ENCODE results near the gene FNDC10.

The FNDC10 gene

DNA sequence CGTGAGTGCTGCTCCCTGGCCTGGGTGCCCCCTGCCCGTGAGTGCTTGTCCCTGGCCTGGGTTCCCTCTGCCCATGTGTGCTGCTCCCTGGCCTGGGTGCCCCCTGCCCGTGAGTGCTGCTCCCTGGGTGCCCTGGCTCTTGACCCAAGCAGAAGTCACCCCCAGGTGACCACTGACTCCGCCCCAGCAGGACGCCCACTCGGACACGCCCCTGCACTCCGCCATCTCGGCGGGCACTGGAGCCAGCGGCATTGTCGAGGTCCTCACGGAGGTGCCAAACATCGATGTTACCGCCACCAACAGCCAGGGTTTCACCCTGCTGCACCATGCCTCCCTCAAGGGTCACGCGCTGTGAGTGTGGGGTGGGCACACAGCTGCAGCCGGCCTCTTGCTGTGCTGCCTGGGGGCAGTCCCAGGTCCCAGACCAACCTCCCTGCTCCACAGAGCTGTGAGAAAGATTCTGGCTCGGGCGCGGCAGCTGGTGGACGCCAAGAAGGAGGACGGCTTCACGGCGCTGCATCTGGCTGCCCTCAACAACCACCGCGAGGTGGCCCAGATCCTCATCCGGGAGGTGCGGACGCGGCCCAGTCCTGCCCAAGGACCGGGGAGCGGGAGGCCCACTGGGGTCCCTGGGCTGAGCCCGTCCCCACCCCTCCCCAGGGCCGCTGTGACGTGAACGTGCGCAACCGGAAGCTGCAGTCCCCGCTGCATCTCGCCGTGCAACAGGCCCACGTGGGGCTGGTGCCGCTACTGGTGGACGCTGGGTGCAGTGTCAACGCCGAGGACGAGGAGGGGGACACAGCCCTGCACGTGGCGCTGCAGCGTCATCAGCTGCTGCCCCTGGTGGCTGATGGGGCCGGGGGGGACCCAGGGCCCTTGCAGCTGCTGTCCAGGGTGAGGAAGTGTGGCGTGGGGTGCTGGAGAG lies 28.2 kb upstream of the FNDC10 start:
- DNase-seq (ENCODE audit: low spot score) = no peak

DNA sequence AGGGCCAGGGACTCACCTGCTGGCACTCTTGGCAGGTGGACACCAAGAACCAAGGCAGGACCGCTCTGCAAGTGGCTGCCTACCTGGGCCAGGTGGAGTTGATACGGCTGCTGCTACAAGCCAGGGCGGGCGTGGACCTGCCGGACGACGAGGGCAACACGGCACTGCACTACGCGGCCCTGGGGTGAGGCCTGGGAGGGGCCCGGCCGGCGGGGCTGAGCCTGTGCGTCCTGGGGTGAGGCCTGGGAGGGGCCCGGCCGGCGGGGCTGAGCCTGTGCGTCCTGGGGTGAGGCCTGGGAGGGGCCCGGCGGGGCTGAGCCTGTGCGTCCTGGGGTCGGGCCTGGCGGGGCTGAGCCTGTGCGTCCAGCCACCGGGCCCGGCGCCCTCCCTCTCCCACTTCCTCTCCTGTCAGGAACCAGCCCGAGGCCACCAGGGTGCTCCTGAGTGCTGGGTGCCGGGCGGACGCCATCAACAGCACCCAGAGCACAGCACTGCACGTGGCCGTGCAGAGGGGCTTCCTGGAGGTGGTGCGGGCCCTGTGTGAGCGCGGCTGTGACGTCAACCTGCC lies 27.4 kb upstream of the FNDC10 start:
- no peak for DNase-seq (ENCODE audit: low spot score)

DNA sequence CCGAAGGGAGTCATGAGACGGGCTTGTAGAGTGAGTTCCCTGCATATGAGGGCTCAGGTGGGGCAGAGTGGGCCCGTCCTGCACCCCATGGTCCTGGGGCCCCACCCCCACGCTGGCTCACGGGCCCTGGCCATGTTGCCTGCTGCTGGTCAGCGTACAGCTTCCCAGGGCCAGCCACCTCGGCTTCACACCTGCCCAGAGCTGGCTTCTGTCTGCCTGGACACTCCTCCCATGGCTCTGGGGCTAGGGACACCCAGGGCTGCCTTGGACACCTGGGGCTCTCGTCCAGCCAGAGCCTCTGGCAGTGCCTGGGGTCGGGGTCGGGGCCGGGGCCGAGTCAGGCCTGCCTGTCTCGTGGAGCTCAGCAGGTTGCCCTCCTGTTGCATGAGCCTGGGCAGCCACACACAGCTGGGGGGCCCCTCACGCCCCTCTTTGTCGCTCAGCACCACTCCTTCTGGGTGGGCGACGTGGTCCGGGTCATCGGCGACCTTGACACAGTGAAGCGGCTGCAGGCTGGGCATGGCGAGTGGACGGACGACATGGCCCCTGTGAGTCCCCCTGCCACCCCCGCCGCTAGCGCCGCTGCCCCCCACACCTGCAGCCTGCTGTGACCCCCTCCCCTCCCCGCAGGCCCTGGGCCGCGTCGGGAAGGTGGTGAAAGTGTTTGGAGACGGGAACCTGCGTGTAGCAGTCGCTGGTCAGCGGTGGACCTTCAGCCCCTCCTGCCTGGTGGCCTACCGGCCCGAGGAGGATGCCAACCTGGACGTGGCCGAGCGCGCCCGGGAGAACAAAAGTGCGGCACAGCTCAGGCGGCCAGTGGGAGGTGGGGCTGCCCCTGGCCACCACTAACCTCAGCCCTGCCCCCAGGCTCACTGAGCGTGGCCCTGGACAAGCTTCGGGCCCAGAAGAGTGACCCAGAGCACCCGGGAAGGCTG lies 26.5 kb upstream of the FNDC10 start:
- no peak for DNase-seq (ENCODE audit: low spot score)

DNA sequence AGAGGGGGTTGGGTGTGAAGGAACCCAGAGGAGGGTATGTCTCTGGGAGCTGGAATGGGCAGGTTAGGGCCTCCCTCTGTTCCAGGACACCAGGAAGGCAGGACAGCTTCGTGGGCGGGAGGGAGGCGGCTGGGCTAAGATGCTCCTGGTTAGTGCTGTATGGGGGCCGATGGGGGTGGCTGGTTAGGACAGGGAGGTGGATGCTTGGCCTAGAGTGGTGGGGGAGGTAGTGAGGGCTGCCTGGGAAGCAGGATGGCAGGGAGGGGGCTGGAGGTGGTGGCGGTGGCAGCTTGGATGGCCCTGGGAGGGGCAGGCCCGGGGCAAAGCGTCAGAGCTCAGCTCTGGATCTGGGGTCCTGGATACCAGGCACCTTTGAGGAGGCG lies 25.9 kb upstream of the FNDC10 start:
- DNase-seq (ENCODE audit: low spot score) = no peak

DNA sequence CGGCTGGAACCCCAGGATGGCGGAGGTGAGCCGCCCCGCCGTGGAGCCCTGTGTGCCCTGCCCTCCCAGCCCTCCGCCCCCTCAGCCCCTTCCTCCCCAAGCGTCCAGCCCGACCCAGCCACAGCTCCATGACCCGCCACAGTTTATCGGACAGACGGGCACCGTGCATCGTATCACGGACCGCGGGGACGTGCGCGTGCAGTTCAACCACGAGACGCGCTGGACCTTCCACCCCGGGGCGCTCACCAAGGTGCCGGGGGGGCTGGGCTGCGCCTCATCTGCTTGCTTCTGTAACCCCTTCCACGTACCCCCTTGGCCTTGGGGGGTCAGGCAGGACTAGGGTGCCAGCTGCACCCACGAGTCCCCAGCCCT lies 25.5 kb upstream of the FNDC10 start:
- no peak for DNase-seq (ENCODE audit: low spot score)

DNA sequence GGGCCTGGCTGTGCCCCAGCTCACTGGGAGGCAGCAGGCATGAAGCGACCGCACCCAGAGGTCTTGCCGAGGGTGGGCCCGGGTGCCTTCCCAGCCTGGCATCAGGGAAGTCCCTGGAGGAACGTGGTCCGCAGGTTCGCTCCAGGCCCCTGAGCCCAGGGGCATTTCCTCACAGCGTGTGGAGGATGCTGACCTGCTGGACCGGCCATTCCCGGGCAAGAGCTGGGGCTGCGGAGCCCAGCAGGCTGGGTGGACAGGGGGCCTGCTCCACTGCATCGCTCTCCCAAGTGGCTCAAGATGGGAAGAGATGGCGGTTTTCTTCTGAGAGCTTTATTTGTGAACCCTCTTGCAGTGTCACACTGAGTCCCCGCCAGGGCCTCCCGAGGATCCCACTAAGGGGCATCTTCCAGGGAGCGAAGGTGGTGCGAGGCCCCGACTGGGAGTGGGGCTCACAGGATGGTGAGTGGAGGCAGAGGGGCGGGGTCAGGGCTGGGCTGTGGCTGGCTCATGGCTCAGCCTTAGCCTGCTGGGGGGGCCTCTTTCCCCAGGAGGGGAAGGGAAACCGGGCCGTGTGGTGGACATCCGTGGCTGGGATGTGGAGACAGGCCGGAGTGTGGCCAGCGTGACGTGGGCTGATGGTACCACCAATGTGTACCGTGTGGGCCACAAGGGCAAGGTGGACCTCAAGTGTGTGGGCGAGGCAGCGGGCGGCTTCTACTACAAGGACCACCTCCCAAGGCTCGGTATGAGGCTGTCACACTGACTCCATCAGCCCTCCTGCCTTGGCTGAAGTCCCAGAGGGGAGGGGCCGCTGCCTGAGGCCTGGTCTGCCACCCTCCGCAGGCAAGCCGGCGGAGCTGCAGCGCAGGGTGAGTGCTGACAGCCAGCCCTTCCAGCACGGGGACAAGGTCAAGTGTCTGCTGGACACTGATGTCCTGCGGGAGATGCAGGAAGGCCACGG lies 24.8 kb upstream of the FNDC10 start:
- no peak for DNase-seq (ENCODE audit: low spot score)

DNA sequence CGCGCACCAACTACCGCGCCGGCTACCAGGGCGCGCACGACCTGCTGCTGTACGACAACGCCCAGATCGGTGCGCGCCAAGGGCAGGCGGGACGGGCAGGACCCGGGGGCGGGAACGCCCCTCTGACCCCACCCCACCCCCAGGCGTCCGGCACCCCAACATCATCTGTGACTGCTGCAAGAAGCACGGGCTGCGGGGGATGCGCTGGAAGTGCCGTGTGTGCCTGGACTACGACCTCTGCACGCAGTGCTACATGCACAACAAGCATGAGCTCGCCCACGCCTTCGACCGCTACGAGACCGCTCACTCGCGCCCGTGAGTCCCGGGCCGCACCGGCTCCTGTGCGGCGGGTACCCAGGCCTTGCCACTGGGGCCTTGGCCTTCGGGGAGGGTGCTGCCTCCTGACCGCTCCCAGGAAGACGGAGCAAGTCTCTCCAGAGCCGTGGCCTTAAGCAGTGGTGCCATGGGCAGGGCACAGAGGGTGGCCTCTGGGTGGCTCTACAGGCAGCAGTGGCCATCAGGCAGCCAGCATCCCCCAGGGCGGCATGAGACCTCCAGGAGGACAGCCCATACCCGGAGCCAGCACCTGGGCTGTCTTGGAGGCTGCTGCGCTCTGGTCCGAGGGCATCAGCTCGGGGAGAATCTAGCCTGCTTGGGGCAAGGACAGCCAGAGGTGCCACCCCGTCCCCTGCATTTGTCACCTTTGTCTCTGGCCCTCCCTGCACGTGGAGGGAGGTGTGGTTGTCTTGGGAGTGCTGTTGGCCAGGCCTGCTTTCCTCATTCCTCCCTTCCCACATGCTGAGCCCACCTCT lies 23.9 kb upstream of the FNDC10 start:
- DNase-seq (ENCODE audit: low spot score) = no peak

DNA sequence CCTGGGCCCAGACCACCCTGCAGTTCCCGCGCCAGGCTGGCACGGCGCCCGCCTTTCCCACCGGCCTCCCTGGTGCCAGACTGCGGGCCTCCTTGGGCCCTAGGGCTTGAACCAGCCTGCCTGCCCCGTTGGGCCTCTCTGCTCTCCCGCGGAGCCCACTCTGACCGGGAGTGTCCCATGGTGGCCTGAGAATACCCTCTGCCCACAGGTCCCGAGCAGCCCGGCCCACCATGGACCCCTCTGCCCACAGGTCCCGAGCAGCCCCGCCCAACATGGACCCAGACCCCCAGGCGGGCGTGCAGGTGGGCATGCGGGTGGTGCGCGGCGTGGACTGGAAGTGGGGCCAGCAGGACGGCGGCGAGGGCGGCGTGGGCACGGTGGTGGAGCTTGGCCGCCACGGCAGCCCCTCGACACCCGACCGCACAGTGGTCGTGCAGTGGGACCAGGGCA lies 23.3 kb upstream of the FNDC10 start:
- no peak for DNase-seq (ENCODE audit: low spot score)

DNA sequence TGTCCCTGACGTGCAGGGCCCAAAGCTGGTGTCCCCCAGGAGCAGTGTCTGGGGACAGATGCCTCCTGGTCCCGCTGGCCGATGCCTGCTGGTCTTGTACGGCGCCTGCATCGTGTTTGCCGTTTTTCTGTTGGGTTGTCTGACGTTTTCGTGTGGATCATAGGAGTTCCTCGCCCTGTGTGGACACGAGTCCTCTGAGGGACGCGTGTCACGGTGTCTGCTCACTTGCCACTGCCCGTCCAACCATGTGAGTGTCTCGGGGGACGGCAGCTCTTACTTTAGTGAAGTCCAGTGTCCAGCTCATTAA lies 22.8 kb upstream of the FNDC10 start:
- no peak for DNase-seq (ENCODE audit: low spot score)

DNA sequence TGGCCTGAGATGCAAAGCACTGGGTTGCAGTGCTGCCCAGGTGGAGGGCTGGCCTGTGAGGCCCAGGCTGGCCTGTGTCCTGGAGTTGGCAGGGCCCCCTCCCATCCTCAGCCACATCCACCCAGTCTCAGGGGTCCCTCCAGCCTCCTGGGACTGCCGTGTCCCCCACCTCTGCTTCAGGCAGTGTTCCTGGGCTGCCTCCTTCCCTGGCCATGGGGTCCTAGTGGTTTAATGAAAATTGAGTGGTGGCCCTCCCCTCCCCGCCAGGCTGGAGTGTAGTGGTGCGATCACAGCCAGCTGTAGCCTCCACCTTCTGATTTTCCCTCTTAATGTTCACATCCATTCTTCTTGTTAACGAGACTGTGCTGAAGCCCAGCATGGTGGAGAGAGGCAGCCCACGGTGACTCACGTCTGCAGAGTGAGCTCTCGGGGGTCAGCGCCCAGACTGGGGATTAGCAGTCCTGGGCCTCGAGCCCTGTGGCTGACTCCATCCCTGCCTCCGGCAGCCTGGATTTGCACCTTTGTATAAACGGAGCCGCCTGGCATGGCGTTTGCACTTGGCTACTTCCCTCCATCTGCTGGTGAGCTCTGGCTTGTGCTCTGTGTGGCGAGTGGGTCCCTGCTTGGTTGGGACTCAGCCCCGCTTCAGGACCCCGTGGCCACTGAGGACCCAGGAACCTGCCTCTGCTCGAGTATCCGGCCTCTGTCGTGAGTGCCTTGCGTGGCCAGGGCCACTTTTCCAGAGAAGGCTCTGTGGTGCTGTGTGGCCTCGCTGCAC lies 22.3 kb upstream of the FNDC10 start:
- no peak for DNase-seq (ENCODE audit: low spot score)

DNA sequence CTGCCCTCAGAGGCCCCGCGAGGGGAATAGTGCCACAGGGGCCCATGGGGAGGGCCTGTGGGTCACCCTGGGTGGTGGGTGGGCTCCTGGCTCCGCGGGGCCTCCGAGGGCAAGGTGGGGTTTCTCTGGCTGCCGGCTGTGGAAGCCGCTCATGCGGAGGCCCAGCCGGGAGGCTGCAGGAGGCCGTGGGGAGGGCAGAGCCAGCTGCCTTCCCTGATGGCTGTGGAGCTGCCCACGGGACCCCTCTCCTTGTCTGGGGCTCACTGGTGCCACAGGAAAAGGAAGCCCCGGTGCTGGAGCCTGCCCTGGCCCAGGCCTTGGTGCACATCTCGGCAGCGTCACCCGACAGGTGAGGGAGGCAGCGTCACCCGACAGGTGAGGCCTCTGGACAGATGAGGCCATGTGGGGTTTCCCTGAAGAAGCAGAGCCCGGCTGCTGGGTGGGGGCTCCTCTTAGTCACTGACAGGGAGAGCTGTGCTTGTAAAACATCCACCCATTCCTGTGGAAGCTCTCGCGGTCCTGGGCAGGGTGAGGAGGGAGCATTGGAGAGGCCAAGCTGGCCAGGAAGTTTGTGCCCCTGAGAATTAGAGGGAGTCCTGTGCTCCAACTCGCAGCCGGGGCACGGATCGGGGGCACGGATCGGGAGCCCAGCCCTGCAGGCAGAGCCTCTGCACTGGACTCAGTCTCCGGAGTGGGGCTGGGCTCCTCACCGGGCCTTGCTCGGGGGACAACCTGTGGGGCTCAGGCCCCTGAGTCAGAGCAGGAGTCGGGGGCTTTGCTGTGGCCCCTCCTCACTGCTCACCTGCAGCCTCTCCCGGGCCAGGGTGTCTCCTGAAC lies 21.5 kb upstream of the FNDC10 start:
- no peak for DNase-seq (ENCODE audit: low spot score)

DNA sequence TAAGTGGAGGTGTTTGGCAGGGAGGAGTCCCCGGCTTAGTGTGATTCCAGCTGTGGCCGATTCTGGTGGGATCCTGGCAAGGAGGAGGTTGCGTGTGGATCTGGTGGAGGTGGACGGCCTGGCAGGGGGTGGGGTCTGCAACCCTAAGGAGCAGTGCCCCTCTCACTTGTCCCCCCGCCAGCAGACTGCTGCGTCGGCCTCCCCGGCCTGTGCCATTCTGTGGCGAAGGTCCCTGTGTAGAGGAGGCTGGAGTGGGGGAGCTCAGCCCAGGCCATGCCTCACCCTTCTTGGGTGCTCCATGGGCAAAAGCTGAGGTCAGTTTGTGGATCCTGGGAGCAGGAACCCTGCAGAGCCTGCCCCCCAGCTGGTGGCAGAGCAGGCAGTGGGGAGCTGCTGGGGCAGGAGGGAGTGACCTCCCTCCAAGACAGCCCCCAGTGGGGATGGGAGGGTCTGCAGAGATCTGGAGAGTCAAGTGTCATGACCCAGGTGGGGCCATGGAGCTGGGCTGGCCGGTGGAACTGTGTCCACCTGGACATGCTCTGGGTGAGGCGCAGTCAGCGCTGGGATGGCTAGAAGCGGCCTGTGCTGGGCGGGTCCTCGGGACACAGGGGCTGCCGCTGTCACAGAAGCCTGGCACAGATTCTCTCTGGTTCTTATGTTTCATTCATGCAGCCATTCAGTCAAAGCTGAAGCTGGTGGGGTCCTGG lies 20.7 kb upstream of the FNDC10 start:
- DNase-seq (ENCODE audit: low spot score) = no peak

DNA sequence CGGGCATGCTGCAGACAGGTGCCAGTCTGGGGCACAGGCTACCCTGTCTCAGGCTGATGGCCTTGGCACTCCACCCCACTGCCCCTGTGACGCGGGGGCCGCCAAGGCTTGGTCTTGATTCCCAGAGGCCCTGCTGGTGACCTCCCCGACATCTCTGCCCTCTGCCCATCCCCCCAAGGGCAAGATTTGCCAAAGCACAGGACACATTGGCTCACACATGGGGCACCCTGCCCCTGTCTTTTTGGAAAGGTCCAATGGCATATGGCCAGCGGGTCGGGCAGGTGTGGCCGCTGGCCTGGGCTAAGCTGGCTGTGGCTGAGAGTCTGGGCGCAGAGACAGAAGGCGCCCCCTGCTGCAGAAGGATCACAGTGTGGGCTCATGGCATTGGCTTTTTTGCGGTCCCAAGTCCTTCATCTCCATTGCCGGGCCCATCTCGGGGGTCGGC lies 20.0 kb upstream of the FNDC10 start:
- no peak for DNase-seq (ENCODE audit: low spot score)

DNA sequence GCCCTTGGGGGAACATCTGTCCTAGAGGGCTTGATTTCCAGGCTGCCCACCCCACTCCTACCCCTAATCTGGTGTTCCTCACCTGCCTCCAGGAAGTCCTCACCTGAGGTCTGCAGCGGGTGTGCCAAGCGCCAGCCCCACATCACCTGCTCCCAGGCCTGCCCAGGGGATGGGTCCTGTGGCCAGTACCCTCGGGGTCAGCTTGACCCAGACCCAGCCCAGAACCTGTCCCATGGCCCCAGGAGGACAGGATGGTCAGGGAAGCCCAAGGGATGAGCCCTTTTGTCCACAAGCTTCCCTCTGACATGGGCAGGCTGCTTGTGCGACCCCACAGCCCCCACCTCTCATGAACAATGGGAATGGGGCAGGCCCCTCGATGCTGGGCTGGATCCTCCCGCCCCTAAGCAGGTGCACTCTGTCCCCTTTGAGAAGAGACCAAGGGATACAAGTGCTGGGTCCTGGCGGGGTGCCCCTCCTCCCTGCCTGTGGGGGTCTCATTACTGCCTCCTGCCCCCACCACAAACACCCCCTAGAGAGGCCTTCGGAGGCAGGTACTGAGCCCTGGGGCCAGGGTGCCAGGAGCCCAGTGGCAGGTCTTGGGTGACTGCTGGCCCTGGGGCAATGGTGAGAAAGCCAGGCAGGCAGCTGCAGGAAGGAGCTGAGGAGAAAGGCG lies 18.6 kb upstream of the FNDC10 start:
- DNase-seq (ENCODE audit: low spot score) = no peak

DNA sequence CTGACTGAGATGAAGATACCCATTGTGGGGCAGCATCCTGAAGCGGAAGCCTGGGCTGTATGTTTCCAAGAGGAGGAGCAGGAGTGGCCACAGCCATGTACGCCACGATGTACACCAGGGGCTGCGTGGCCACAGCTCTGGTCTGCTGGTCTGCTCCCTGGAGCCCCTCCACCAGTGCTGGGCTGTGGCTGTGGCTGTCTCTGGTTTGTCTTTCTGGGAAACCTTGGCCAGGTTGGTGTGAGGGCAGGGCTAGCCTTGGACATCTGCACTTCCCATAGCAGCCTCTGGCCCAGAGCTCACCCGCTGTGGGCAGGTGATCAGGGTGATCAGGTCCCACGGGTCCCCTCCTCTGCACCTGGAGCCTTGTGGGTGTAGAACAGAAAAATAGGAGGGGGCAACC lies 18.0 kb upstream of the FNDC10 start:
- no peak for DNase-seq (ENCODE audit: low spot score)

DNA sequence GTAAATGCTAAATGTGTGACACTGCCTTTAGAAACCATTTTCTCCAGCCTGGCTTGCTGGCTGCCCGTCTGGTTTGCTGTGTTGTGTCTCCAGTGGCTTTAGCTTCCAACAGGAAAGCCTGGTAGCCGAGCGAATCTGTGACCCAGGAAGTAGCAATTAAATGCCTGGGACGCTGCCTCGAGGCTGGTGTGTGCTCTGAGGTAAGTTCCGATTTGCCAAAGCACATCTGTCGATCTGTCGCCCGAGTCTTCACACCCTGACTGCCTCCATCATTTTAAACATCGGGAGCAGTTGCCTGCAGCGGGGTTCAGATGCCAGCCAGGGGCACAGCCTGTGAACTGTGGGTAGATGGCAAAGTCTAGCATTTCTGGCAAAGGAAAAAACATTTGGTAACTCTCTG lies 17.6 kb upstream of the FNDC10 start:
- no peak for DNase-seq (ENCODE audit: low spot score)

DNA sequence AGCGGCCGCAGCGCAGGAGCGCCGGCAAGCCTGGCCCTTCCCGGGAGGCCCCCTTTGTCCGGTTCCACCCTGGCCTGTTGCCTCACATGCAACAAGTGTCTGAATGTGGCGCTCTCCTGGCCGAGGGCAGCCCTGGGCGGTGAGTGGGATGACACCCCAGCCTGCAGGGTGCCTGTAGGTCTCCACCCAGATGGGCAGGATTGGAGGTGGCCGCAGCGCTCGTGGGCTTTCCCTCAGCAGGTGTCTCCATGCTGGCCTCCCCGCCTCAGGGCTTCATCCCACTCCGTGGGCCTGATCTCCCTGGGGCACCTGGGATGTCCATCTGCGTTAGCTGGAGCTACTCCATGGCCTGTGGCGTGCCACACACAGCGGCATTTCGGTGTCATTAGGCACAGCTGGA lies 16.9 kb upstream of the FNDC10 start:
- DNase-seq (ENCODE audit: low spot score) = no peak
